ENCODE data around the gene RNF167. TPM values are rescaled to one million over a fixed set of nuclear protein-coding genes. Genes with fewer than 3 reads are reported as not detected.

Gene RNF167
- total RNA-seq, 1 donor from 2014 or later, result 73.1 TPM

GRCh38 chr17:4967539-4968485 lies 27.7 kb downstream of the RNF167 start, which contains the start of gene SPAG7:
Gene SPAG7 (minus strand): TSS chr17:4967817. CDS start chr17:4967804, 13 bp downstream.
- TF ChIP-seq CTCF (IDR thresholded peaks at IDR 0.05; ENCODE audit: unreplicated experiment), result no peak
- H3K27ac Mint-ChIP-seq, result no peak within 1 kb of the TSS
- peak; percentile 90 to 98 for DNase-seq (ENCODE audit: low spot score in 2 of 2, unreplicated experiment in 2 of 2)
- H3K9me3 Mint-ChIP-seq, result no peaks in the 10 kb centered on the region
- peaks cover 43% of the 10 kb centered on the region for H3K4me1 Mint-ChIP-seq
- H3K27me3 Mint-ChIP-seq (ENCODE audit: low read depth), result no peaks in the 10 kb centered on the region
- H3K4me3 Mint-ChIP-seq, result no peak within 1 kb of the TSS
- H3K36me3 Mint-ChIP-seq, result peaks cover 17% of the 10 kb centered on the region

GRCh38 chr17:4968486-4969046 lies 28.5 kb downstream of the RNF167 start:
- Mint-ChIP-seq H3K9me3 (no peaks in the 10 kb centered on the region), H3K27me3 (ENCODE audit: low read depth) (no peaks in the 10 kb centered on the region), H3K4me3 (no peak overlapping the region), H3K27ac (no peak overlapping the region), H3K36me3 (peaks cover 18% of the 10 kb centered on the region), H3K4me1 (peaks cover 46% of the 10 kb centered on the region)
- DNase-seq (ENCODE audit: low spot score in 2 of 2, unreplicated experiment in 2 of 2), result peak in 1 of 2 experiments; percentile 52
- no peak for TF ChIP-seq CTCF (IDR thresholded peaks at IDR 0.05; ENCODE audit: unreplicated experiment)

GRCh38 chr17:4969047-4969550 lies 29.0 kb downstream of the RNF167 start:
- TF ChIP-seq CTCF (IDR thresholded peaks at IDR 0.05; ENCODE audit: unreplicated experiment), result no peak
- Mint-ChIP-seq H3K9me3 (no peaks in the 10 kb centered on the region), H3K27ac (no peak overlapping the region), H3K4me3 (no peak overlapping the region), H3K36me3 (peaks cover 21% of the 10 kb centered on the region), H3K4me1 (peaks cover 48% of the 10 kb centered on the region), H3K27me3 (ENCODE audit: low read depth) (no peaks in the 10 kb centered on the region)
- no peak for DNase-seq (ENCODE audit: low spot score in 2 of 2, unreplicated experiment in 2 of 2)

GRCh38 chr17:4969551-4970173 lies 29.6 kb downstream of the RNF167 start:
- TF ChIP-seq CTCF (IDR thresholded peaks at IDR 0.05; ENCODE audit: unreplicated experiment), result no peak
- peaks cover 21% of the 10 kb centered on the region for H3K36me3 Mint-ChIP-seq
- peaks cover 48% of the 10 kb centered on the region for H3K4me1 Mint-ChIP-seq
- DNase-seq (ENCODE audit: low spot score in 2 of 2, unreplicated experiment in 2 of 2), result no peak
- no peaks in the 10 kb centered on the region for H3K9me3 Mint-ChIP-seq
- no peak overlapping the region for H3K27ac Mint-ChIP-seq
- no peaks in the 10 kb centered on the region for H3K27me3 Mint-ChIP-seq (ENCODE audit: low read depth)
- no peak overlapping the region for H3K4me3 Mint-ChIP-seq

GRCh38 chr17:4970273-4970672 lies 30.2 kb downstream of the RNF167 start:
- no peaks in the 10 kb centered on the region for H3K27me3 Mint-ChIP-seq (ENCODE audit: low read depth)
- DNase-seq (ENCODE audit: low spot score in 2 of 2, unreplicated experiment in 2 of 2), result no peak
- H3K9me3 Mint-ChIP-seq, result no peaks in the 10 kb centered on the region
- no peak for TF ChIP-seq CTCF (IDR thresholded peaks at IDR 0.05; ENCODE audit: unreplicated experiment)
- peaks cover 47% of the 10 kb centered on the region for H3K4me1 Mint-ChIP-seq
- peak overlapping the region; percentile 15 for H3K27ac Mint-ChIP-seq
- H3K36me3 Mint-ChIP-seq, result peaks cover 20% of the 10 kb centered on the region
- H3K4me3 Mint-ChIP-seq, result peak overlapping the region; percentile 11

Data from mesothelial cell of epicardium (in vitro differentiated cells).